ENCODE results near the gene TMPRSS2.

DNA sequence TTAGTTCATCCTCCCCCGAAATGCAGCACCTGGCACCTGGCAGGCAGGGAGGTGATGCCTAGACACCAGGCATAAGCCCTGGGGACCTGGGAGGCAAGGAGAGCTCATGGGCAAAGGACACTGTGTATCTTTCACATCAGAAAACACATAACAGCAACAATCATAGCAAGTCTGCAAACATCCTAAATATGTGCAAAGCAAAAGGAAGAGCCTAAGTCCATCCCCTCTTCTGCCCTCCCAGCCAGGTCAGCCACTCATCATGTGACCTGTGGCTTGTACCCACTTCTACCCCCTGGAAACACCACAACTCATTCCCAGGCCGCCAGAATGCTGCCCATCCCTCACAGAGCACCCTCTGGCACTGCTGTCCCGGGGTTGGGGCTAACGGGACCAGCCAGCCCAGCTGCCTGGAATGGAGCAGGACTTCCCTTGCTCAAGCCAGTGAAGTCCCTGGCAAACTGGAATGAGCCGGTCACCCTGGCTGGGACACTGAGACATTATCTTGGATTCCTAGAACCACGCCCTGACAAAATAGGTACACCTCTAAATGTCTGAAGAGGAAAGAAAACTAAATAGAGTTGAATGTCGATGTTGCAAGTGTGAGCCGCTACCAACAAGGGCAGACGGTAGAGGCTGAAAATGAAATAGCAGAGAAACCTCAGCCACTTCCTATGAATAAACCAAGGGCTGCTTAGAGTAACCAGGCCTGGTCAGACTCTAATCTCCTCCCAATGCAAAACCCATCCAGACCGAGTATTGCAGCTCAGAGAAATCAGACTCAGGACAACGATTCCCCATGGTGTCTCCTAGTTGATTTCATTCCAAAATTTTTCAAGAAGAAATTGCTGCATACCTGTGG, 29.4 kb downstream of the TMPRSS2 start:
- TF ChIP-seq, protein P1, sequence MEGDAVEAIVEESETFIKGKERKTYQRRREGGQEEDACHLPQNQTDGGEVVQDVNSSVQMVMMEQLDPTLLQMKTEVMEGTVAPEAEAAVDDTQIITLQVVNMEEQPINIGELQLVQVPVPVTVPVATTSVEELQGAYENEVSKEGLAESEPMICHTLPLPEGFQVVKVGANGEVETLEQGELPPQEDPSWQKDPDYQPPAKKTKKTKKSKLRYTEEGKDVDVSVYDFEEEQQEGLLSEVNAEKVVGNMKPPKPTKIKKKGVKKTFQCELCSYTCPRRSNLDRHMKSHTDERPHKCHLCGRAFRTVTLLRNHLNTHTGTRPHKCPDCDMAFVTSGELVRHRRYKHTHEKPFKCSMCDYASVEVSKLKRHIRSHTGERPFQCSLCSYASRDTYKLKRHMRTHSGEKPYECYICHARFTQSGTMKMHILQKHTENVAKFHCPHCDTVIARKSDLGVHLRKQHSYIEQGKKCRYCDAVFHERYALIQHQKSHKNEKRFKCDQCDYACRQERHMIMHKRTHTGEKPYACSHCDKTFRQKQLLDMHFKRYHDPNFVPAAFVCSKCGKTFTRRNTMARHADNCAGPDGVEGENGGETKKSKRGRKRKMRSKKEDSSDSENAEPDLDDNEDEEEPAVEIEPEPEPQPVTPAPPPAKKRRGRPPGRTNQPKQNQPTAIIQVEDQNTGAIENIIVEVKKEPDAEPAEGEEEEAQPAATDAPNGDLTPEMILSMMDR (IDR thresholded peaks at IDR 0.05) = no peak
- no peak for TF ChIP-seq POLR2A (IDR thresholded peaks at IDR 0.05)
- TF ChIP-seq POLR2AphosphoS5 (IDR thresholded peaks at IDR 0.05) = no peak
- TF ChIP-seq EP300 (IDR thresholded peaks at IDR 0.05) = no peak
